ENCODE results near the gene WFDC12.

GRCh38 chr20:45128099-45128498 lies 3.8 kb upstream of the WFDC12 start:
- TF ChIP-seq CTCF (conservative IDR thresholded peaks at IDR 0.05; ENCODE audit: low read depth, low read length) (no peak), EZH2 (IDR thresholded peaks at IDR 0.05; ENCODE audit: low read length, unreplicated experiment) (no peak)
